Liver (tissue), 9 donors: ENCODE results near the gene RAB3GAP2. TPM values are rescaled to one million over a fixed set of nuclear protein-coding genes. Genes with fewer than 3 reads are reported as not detected.

ENCODE experiments used
- DNase-seq: peaks from one replicate; pipeline ENCODE4 v3.0.0-alpha.2; 2017; ENCODE audit warnings: low spot score
- H3K27ac ChIP-seq, 2 donors: one replicate each; pipeline ENCODE4 v1.7.0; 2013; ENCODE audit warnings: inconsistent platforms in 2 of 2, low read length in 2 of 2, control low read depth in 1 of 2, low read depth in 1 of 2, mild to moderate bottlenecking in 1 of 2
- H3K27me3 ChIP-seq, 4 donors: one replicate each; pipeline versions ENCODE4 v1.6.1 to v1.7.0; 2013; ENCODE audit warnings: low read length in 3 of 4, inconsistent platforms in 1 of 4, mild to moderate bottlenecking in 1 of 4, moderate library complexity in 1 of 4; ENCODE audit not compliant: control insufficient read depth in 4 of 4, insufficient read depth in 4 of 4
- H3K36me3 ChIP-seq, 4 donors: one replicate each; pipeline versions ENCODE4 v1.6.1 to v1.7.0; 2013; ENCODE audit warnings: low read length in 3 of 4, mild to moderate bottlenecking in 3 of 4, low read depth in 1 of 4, moderate library complexity in 1 of 4; ENCODE audit not compliant: control insufficient read depth in 4 of 4, insufficient read depth in 3 of 4
- H3K4me1 ChIP-seq, 4 donors: one replicate each; pipeline versions ENCODE4 v1.6.1 to v1.7.0; 2013; ENCODE audit warnings: low read length in 3 of 4, mild to moderate bottlenecking in 3 of 4, moderate library complexity in 1 of 4; ENCODE audit not compliant: control insufficient read depth in 4 of 4, insufficient read depth in 4 of 4
- H3K4me3 ChIP-seq, 3 donors: one replicate each; pipeline versions ENCODE4 v1.6.1 to v1.7.0; 2013; ENCODE audit warnings: low read length in 3 of 3, control low read depth in 1 of 3, low read depth in 1 of 3, mild to moderate bottlenecking in 1 of 3
- H3K9ac ChIP-seq, 2 donors: one replicate each; pipeline ENCODE4 v1.7.0; 2013; ENCODE audit warnings: low read length in 2 of 2, mild to moderate bottlenecking in 2 of 2, moderate library complexity in 2 of 2, control low read depth in 1 of 2, low read depth in 1 of 2
- H3K9me3 ChIP-seq, 4 donors: one replicate each; pipeline versions ENCODE4 v1.6.1 to v1.7.0; 2013; ENCODE audit warnings: low read length in 3 of 4; ENCODE audit not compliant: control insufficient read depth in 4 of 4
- EGR1 ChIP-seq, 2 donors: IDR thresholded peaks; 2 replicates each; pipeline ENCODE4 v1.6.1; 2016 to 2018; ENCODE audit warnings: antibody characterized with exemption in 2 of 2, low read depth in 2 of 2
- FOXA1 ChIP-seq: IDR thresholded peaks from 2 replicates; pipeline ENCODE4 v1.6.1; 2016; ENCODE audit warnings: antibody characterized with exemption
- FOXA2 ChIP-seq: IDR thresholded peaks from 2 replicates; pipeline ENCODE4 v1.6.1; 2016; ENCODE audit warnings: antibody characterized with exemption
- GABPA ChIP-seq, 2 donors: IDR thresholded peaks in 1 of 2; conservative IDR thresholded peaks in 1 of 2; 2 replicates each; pipeline ENCODE4 v1.6.1; 2016; ENCODE audit warnings: antibody characterized with exemption in 2 of 2, mild to moderate bottlenecking in 1 of 2, moderate library complexity in 1 of 2
- HNF4A ChIP-seq, 2 donors: conservative IDR thresholded peaks; 2 replicates each; pipeline ENCODE4 v1.6.1; 2016; ENCODE audit warnings: antibody characterized with exemption in 2 of 2, mild to moderate bottlenecking in 2 of 2
- JUND ChIP-seq, 2 donors: IDR thresholded peaks; 2 replicates each; pipeline ENCODE4 v1.6.1; 2016; ENCODE audit warnings: antibody characterized with exemption in 2 of 2
- RAD21 ChIP-seq, 2 donors: IDR thresholded peaks; 2 replicates each; pipeline ENCODE4 v1.6.1; 2016; ENCODE audit warnings: antibody characterized with exemption in 2 of 2, mild to moderate bottlenecking in 2 of 2
- SP1 ChIP-seq: IDR thresholded peaks from 2 replicates; pipeline ENCODE4 v1.6.1; 2018; ENCODE audit warnings: antibody characterized with exemption, mild to moderate bottlenecking
- TAF1 ChIP-seq: conservative IDR thresholded peaks from 2 replicates; pipeline ENCODE4 v1.6.1; 2016; ENCODE audit warnings: antibody characterized with exemption, mild to moderate bottlenecking
- WGBS: extraction: QIAGEN DNeasy Blood & Tissue Kit; methylation state at CpG from one replicate; pipeline ENCODE4 v1.1.7; 2013; 5-methylcytosine and 5-hydroxymethylcytosine counted together
- polyA plus RNA-seq, 2 donors: library from polyadenylated mRNA; stranded (reverse) in 1 of 2; unstranded in 1 of 2; fragments of 200-250 nt in 1 of 2; fragments of >200 nt in 1 of 2; fragmentation: Nextera tagmentation in 1 of 2; extraction: Ambion mirVana in 1 of 2; gene quantifications; one replicate each; pipeline versions ENCODE4 v1.2.1 to v1.2.3, GENCODE V29; 2013 to 2015
- total RNA-seq, 2 donors: library from RNA; depleted of rRNA; stranded (reverse); fragments of >200 nt; gene quantifications; one replicate each; pipeline ENCODE4 v1.2.3, GENCODE V29; 2014
- TF ChIP-seq, protein P1 (sequence below): IDR thresholded peaks from 2 replicates; pipeline ENCODE4 v1.6.1; 2016; ENCODE audit warnings: antibody characterized with exemption, mild to moderate bottlenecking
- TF ChIP-seq, protein P2 (sequence below): IDR thresholded peaks from 2 replicates; pipeline ENCODE4 v1.6.1; 2016; ENCODE audit warnings: antibody characterized with exemption
- TF ChIP-seq, protein P3 (sequence below): IDR thresholded peaks from 2 replicates; pipeline ENCODE4 v1.6.1; 2016; ENCODE audit warnings: antibody characterized with exemption
- TF ChIP-seq, protein P4 (sequence below): fragments of 150-350 bp; IDR thresholded peaks from 2 replicates; pipeline ENCODE4 v1.5.1; 2017; ENCODE audit warnings: improper control_type of control experiment, low read depth, low read length; ENCODE audit not compliant: missing input control
- donor health status: healthy.
- donor health status: healthy.
- donor health status: healthy.
- donor health status: healthy.
- donor health status: healthy.

RAB3GAP2 gene
- total and polyA plus RNA-seq, 4 donors: 5.3 to 24.0 (median 11.4) TPM

DNA sequence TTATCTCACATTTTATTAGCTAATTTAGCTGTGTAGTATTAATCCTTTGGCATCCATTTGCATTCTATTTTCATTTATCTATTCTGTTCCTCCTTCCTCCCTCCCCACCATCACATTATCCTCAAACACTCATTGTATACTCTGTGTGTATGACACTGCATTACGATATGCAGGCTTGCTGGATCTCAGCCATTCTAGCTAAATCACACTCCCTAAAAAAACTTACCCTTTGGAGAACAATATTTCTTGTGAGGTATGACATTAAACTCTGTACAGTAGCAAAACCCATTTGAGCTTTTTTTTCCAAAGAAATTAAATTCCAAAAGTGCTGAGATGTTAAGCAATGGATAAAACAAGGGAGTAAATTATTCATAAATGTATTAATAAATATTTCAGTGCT is 11.4 kb upstream of the RAB3GAP2 start:
- no peak overlapping the region for H3K27ac ChIP-seq
- H3K4me1 ChIP-seq: no peaks in the 10 kb centered on the region
- no peaks in the 10 kb centered on the region for H3K27me3 ChIP-seq
- no peak overlapping the region for H3K4me3 ChIP-seq
- no peak for TF ChIP-seq GABPA (IDR thresholded peaks at IDR 0.05 in 1 of 2, conservative IDR thresholded peaks at IDR 0.05 in 1 of 2)
- TF ChIP-seq TAF1: no peak
- TF ChIP-seq, protein P1, sequence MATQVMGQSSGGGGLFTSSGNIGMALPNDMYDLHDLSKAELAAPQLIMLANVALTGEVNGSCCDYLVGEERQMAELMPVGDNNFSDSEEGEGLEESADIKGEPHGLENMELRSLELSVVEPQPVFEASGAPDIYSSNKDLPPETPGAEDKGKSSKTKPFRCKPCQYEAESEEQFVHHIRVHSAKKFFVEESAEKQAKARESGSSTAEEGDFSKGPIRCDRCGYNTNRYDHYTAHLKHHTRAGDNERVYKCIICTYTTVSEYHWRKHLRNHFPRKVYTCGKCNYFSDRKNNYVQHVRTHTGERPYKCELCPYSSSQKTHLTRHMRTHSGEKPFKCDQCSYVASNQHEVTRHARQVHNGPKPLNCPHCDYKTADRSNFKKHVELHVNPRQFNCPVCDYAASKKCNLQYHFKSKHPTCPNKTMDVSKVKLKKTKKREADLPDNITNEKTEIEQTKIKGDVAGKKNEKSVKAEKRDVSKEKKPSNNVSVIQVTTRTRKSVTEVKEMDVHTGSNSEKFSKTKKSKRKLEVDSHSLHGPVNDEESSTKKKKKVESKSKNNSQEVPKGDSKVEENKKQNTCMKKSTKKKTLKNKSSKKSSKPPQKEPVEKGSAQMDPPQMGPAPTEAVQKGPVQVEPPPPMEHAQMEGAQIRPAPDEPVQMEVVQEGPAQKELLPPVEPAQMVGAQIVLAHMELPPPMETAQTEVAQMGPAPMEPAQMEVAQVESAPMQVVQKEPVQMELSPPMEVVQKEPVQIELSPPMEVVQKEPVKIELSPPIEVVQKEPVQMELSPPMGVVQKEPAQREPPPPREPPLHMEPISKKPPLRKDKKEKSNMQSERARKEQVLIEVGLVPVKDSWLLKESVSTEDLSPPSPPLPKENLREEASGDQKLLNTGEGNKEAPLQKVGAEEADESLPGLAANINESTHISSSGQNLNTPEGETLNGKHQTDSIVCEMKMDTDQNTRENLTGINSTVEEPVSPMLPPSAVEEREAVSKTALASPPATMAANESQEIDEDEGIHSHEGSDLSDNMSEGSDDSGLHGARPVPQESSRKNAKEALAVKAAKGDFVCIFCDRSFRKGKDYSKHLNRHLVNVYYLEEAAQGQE: no peak
- no peak for TF ChIP-seq EGR1 (IDR thresholded peaks at IDR 0.05; ENCODE audit: low read depth in 2 of 2)
- TF ChIP-seq SP1: no peak
- TF ChIP-seq FOXA1: no peak
- TF ChIP-seq, protein P2, sequence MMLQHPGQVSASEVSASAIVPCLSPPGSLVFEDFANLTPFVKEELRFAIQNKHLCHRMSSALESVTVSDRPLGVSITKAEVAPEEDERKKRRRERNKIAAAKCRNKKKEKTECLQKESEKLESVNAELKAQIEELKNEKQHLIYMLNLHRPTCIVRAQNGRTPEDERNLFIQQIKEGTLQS: no peak
- TF ChIP-seq, protein P3, sequence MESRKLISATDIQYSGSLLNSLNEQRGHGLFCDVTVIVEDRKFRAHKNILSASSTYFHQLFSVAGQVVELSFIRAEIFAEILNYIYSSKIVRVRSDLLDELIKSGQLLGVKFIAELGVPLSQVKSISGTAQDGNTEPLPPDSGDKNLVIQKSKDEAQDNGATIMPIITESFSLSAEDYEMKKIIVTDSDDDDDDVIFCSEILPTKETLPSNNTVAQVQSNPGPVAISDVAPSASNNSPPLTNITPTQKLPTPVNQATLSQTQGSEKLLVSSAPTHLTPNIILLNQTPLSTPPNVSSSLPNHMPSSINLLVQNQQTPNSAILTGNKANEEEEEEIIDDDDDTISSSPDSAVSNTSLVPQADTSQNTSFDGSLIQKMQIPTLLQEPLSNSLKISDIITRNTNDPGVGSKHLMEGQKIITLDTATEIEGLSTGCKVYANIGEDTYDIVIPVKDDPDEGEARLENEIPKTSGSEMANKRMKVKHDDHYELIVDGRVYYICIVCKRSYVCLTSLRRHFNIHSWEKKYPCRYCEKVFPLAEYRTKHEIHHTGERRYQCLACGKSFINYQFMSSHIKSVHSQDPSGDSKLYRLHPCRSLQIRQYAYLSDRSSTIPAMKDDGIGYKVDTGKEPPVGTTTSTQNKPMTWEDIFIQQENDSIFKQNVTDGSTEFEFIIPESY: no peak
- no peak for TF ChIP-seq HNF4A (conservative IDR thresholded peaks at IDR 0.05)
- TF ChIP-seq FOXA2: no peak
- TF ChIP-seq, protein P4, sequence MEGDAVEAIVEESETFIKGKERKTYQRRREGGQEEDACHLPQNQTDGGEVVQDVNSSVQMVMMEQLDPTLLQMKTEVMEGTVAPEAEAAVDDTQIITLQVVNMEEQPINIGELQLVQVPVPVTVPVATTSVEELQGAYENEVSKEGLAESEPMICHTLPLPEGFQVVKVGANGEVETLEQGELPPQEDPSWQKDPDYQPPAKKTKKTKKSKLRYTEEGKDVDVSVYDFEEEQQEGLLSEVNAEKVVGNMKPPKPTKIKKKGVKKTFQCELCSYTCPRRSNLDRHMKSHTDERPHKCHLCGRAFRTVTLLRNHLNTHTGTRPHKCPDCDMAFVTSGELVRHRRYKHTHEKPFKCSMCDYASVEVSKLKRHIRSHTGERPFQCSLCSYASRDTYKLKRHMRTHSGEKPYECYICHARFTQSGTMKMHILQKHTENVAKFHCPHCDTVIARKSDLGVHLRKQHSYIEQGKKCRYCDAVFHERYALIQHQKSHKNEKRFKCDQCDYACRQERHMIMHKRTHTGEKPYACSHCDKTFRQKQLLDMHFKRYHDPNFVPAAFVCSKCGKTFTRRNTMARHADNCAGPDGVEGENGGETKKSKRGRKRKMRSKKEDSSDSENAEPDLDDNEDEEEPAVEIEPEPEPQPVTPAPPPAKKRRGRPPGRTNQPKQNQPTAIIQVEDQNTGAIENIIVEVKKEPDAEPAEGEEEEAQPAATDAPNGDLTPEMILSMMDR: no peak
- H3K9me3 ChIP-seq: no peaks in the 10 kb centered on the region
- no peaks in the 10 kb centered on the region for H3K36me3 ChIP-seq
- no peak overlapping the region for H3K9ac ChIP-seq
- no peak for DNase-seq
- WGBS: 72% methylated on average over 1 of the region's 1 CpG

DNA sequence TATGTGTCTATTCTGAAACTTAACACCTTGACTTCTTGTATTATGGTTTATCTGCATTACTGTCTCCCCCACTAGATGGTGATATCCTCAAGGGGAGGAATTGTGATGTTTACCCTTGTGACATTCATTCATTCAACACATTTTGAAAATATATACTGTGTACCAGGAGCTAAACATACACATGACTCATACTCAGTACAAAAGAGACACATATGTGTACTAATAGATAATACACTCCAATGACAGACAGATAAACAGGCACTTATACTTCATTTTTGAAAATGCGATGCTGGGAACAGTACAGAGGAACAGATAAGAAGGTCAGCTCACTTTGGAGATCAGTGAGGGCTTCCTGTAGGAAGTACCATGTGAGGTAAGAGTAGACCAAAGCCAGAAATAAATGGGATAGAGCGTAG is 8.9 kb upstream of the RAB3GAP2 start:
- H3K4me3 ChIP-seq: no peak overlapping the region
- H3K9me3 ChIP-seq: no peaks in the 10 kb centered on the region
- no peaks in the 10 kb centered on the region for H3K4me1 ChIP-seq
- 87% methylated on average over 2 of the region's 2 CpGs for WGBS
- no peak overlapping the region for H3K9ac ChIP-seq
- TF ChIP-seq JUND (IDR thresholded peaks at IDR 0.05) (no peak), RAD21 (IDR thresholded peaks at IDR 0.05) (peak; percentile 49 to 56)
- TF ChIP-seq, protein P4: peak; percentile 21
- H3K27me3 ChIP-seq: no peaks in the 10 kb centered on the region
- no peaks in the 10 kb centered on the region for H3K36me3 ChIP-seq
- no peak for DNase-seq
- no peak overlapping the region for H3K27ac ChIP-seq
